Peyer's patch (tissue), 4 donors: ENCODE results near the gene ARHGEF38. TPM values are rescaled to one million over a fixed set of nuclear protein-coding genes. Genes with fewer than 3 reads are reported as not detected.

ENCODE experiments used
- DNase-seq, 3 donors: peaks; one replicate each; pipeline ENCODE4 v3.0.0-alpha.2; 2017 to 2019
- H3K27ac ChIP-seq, 4 donors: fragments of 200-600 bp; sonication (generic); one replicate each; pipeline ENCODE4 v1.5.1; 2016 to 2019
- H3K27me3 ChIP-seq, 2 donors: fragments of 200-600 bp; sonication (generic); one replicate each; pipeline ENCODE4 v1.5.1; 2019
- H3K36me3 ChIP-seq, 3 donors: fragments of 200-600 bp; sonication (generic); one replicate each; pipeline ENCODE4 v1.5.1; 2016 to 2019
- H3K4me1 ChIP-seq, 4 donors: fragments of 200-600 bp; sonication (generic); one replicate each; pipeline ENCODE4 v1.5.1; 2016 to 2019
- H3K4me3 ChIP-seq, 4 donors: fragments of 200-600 bp; sonication (generic); 1 replicate in 3 of 4; 2 replicates in 1 of 4; pipeline ENCODE4 v1.5.1; 2016 to 2019; ENCODE audit warnings: mild to moderate bottlenecking in 1 of 4
- H3K9me3 ChIP-seq, 4 donors: fragments of 200-600 bp; sonication (generic); one replicate each; pipeline ENCODE4 v1.5.1; 2016 to 2019; ENCODE audit warnings: mild to moderate bottlenecking in 1 of 4
- POLR2A ChIP-seq, 2 donors: fragments of 450-650 bp; IDR thresholded peaks; one replicate each; pipeline ENCODE4 v1.5.1; 2017; ENCODE audit warnings: antibody characterized with exemption in 2 of 2, mild to moderate bottlenecking in 2 of 2, moderate library complexity in 2 of 2
- total RNA-seq, 4 donors: library from RNA; depleted of rRNA; stranded (reverse); fragments of >200 nt; gene quantifications; one replicate each; pipeline ENCODE4 v1.1.0, GENCODE V29; 2016
- TF ChIP-seq, protein P1 (sequence below), 6 experiments: fragments of 450-650 bp in 4 of 6; fragments of 200-600 bp in 2 of 6; sonication (generic) in 1 of 6; IDR thresholded peaks; one replicate each; pipeline ENCODE4 v1.5.1; 2017 to 2019; ENCODE audit warnings: antibody characterized with exemption in 6 of 6, mild to moderate bottlenecking in 3 of 6, moderate library complexity in 1 of 6

ARHGEF38 gene
- total RNA-seq, 4 donors from 2014 or later: 17.3 to 31.8 (median 25.4) TPM

DNA sequence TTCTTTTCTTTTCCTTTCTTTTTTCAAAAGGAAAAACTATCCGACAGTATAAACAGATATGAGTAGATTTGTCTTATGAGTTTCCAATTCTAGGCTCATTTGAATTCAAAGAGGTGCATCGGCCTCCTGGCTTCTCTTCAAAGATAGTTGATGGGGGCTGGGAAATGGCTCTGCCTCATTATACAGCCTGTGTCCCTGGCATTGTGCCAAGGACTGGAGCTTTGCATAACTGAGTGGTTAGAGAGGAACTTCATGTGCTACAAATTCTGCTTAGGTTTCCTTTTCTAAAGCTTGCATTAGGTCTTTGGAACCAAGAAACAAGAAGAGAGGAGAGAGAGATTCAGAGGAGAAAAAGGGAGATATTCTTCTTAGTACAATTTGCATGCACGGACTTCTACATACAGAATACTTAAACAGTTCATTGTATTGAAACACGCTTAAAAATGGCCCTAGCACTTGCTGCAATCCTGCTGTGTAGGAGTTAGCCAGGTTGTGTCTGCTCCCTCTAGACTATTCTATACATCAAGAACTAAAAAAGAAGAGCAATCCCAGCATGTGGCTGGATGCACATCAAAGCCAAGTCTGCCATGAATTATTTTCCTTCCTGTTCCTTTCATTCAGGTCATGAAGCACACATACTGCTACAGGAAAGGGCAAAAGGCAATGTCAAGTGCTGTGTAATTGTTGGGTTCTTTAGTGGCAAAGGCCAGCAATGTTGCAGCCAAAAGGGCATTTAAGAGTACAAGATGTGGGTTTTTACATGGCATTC, 85.2 kb downstream of the ARHGEF38 start:
- DNase-seq: peak; percentile 58 to 92 (median 90)
- no peak for TF ChIP-seq POLR2A (IDR thresholded peaks at IDR 0.05)
- TF ChIP-seq, protein P1, sequence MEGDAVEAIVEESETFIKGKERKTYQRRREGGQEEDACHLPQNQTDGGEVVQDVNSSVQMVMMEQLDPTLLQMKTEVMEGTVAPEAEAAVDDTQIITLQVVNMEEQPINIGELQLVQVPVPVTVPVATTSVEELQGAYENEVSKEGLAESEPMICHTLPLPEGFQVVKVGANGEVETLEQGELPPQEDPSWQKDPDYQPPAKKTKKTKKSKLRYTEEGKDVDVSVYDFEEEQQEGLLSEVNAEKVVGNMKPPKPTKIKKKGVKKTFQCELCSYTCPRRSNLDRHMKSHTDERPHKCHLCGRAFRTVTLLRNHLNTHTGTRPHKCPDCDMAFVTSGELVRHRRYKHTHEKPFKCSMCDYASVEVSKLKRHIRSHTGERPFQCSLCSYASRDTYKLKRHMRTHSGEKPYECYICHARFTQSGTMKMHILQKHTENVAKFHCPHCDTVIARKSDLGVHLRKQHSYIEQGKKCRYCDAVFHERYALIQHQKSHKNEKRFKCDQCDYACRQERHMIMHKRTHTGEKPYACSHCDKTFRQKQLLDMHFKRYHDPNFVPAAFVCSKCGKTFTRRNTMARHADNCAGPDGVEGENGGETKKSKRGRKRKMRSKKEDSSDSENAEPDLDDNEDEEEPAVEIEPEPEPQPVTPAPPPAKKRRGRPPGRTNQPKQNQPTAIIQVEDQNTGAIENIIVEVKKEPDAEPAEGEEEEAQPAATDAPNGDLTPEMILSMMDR (IDR thresholded peaks at IDR 0.05): no peak
- H3K36me3 ChIP-seq: no peaks in the 10 kb centered on the region
- H3K4me3 ChIP-seq: no peak overlapping the region
- H3K27me3 ChIP-seq: no peaks in the 10 kb centered on the region
- no peaks in the 10 kb centered on the region for H3K9me3 ChIP-seq
- peak overlapping the region in 1 of 4 donors; percentile 11 for H3K27ac ChIP-seq
- peaks cover 0 to 13% (median 4%) of the 10 kb centered on the region in 4 donors for H3K4me1 ChIP-seq

DNA sequence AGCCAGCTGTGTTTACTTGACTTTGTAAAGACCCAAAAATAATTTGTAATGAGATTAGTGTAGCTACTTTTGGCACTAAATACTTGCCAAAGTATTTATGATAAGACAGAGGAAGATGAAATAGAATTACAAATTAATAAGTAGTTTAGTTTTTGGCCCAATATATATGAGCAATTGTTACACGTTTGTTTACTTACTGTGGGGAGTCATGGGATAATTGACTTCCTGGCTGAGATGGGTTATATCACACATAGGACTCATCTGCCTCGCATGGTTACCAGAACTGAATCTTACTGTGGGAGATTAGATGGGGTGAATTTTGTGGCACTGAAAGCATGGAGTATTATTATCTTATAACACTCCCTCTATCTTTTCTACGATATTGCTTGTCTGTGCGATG, 89.4 kb downstream of the ARHGEF38 start:
- H3K36me3 ChIP-seq: no peaks in the 10 kb centered on the region
- H3K4me1 ChIP-seq: peaks cover 0 to 9% (median 4%) of the 10 kb centered on the region in 4 donors
- H3K27me3 ChIP-seq: no peaks in the 10 kb centered on the region
- H3K9me3 ChIP-seq: no peaks in the 10 kb centered on the region
- no peak for TF ChIP-seq POLR2A (IDR thresholded peaks at IDR 0.05)
- TF ChIP-seq, protein P1 (IDR thresholded peaks at IDR 0.05): no peak
- no peak for DNase-seq
- no peak overlapping the region for H3K27ac ChIP-seq
- H3K4me3 ChIP-seq: no peak overlapping the region

DNA sequence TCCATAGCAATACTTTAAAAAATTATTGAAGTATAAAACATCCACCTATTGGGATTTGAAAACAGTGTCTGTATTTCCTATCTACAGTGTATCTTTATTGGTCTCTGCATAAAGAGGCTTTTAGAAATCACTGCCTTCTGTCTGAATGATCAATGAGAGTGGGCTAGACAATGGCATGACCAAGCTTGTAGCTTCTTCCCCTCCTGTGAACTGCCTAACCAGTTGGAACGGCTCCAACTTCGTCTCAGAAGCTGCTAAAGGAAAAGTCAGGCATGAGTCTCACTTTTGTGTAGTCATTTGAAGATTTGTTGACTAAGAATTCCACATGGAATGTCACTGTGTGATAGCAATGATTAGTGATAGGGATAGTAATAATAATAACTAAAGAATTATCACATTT, 91.8 kb downstream of the ARHGEF38 start:
- no peak overlapping the region for H3K27ac ChIP-seq
- no peaks in the 10 kb centered on the region for H3K27me3 ChIP-seq
- no peaks in the 10 kb centered on the region for H3K36me3 ChIP-seq
- H3K9me3 ChIP-seq: no peaks in the 10 kb centered on the region
- H3K4me3 ChIP-seq: no peak overlapping the region
- no peaks in the 10 kb centered on the region for H3K4me1 ChIP-seq
- DNase-seq: no peak
- no peak for TF ChIP-seq POLR2A (IDR thresholded peaks at IDR 0.05)
- TF ChIP-seq, protein P1 (IDR thresholded peaks at IDR 0.05): no peak

DNA sequence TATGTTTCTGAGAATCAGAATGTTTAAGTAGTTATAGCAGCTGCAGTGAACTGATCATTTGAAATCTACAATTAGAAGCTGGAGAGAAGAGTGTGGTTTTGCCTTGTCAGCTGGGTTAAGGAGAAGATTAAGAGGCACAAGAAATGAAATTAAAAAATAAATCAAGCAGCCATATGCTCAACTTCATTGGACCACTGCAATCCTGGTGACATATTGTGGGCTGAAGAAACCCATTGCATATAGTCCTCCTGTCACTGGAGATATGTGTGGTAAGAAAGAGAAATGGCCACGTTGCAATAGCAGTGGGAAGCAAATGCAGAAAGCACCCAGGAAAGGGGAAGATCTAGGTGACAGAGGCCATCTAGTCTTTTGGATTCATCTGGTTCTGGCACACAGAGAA, 93.0 kb downstream of the ARHGEF38 start:
- Histone ChIP-seq H3K4me3 (no peak overlapping the region), H3K4me1 (no peaks in the 10 kb centered on the region), H3K36me3 (no peaks in the 10 kb centered on the region), H3K27me3 (no peaks in the 10 kb centered on the region), H3K27ac (no peak overlapping the region), H3K9me3 (no peaks in the 10 kb centered on the region)
- DNase-seq: no peak
- TF ChIP-seq, protein P1 (IDR thresholded peaks at IDR 0.05): no peak
- TF ChIP-seq POLR2A (IDR thresholded peaks at IDR 0.05): no peak

DNA sequence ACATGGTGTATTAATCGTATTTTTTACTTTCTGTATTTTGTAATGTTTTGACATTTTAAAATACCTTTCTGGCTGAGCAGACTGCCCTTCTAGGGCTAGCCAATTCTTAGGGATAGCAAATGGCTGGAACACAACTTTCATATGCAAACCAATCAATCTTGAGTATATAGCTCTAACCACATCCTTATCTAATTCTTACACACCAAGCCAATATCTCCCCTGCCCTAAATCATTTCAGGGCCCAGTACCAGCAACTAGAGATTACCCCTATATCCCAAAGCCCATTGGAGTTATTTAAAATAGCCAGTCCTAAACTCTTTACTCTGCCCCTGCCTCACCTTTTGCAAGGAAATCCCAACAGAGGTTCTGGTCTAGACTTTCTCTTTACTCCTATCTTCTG, 97.8 kb downstream of the ARHGEF38 start:
- no peaks in the 10 kb centered on the region for H3K36me3 ChIP-seq
- no peak for DNase-seq
- H3K4me3 ChIP-seq: no peak overlapping the region
- no peak overlapping the region for H3K27ac ChIP-seq
- H3K9me3 ChIP-seq: no peaks in the 10 kb centered on the region
- H3K27me3 ChIP-seq: no peaks in the 10 kb centered on the region
- TF ChIP-seq, protein P1 (IDR thresholded peaks at IDR 0.05): no peak
- no peak for TF ChIP-seq POLR2A (IDR thresholded peaks at IDR 0.05)
- H3K4me1 ChIP-seq: no peaks in the 10 kb centered on the region
